NCI-H2196 treated with DMSO at 0.1 percent for 48 hours (cell line): Measurements from ENCODE around the gene IL3RA.
"Not testable (repeated sequence)": the region's sequence is repeated elsewhere in the genome, so short reads cannot be mapped to it uniquely, and the experiment has no call there.

Experiments
- DNase-seq: peaks from one replicate; lab custom pipeline; 2025; ENCODE audit not compliant: unreplicated experiment; lab: John Stamatoyannopoulos, UW

The IL3RA gene

DNA sequence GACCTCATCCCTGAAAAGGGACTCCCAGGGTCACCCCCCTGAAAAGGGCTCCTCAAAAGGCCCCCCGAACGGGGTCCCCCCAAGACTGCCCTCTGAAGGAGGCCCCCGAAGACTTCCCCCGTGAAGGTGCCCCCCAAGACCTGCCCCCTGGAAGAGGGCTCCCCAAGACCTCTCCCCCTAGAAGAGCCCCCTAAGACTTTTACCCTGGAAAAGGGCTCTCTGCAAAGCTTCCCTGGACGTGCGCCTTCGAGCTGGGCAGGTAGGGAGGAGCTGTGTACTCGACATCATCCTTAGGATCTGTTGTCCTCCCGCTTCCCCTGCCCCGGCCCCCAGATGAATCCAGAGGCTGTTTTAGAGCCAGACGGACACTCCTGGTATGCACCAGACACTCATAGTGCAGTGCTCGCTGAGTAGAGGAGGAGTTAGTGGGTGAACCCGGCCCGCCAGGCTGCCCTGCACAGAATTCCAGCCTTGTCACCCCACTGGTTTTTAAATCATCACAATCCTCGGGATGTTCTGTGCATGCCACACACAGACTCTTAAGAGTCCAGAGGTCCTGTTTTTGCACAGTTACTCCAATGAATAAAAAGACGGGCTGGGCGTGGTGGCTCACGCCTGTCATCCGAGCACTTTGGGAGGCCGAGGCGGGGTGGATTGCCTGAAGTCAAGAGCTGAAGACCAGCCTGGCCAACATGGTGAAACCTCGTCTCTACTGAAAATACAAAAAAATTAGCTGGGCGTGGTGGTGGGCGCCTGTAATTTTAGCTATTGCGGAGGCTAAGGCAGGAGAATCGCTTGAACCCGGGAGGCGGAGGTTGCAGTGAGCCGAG, 61.1 kb downstream of the IL3RA start:
- no peak for DNase-seq

DNA sequence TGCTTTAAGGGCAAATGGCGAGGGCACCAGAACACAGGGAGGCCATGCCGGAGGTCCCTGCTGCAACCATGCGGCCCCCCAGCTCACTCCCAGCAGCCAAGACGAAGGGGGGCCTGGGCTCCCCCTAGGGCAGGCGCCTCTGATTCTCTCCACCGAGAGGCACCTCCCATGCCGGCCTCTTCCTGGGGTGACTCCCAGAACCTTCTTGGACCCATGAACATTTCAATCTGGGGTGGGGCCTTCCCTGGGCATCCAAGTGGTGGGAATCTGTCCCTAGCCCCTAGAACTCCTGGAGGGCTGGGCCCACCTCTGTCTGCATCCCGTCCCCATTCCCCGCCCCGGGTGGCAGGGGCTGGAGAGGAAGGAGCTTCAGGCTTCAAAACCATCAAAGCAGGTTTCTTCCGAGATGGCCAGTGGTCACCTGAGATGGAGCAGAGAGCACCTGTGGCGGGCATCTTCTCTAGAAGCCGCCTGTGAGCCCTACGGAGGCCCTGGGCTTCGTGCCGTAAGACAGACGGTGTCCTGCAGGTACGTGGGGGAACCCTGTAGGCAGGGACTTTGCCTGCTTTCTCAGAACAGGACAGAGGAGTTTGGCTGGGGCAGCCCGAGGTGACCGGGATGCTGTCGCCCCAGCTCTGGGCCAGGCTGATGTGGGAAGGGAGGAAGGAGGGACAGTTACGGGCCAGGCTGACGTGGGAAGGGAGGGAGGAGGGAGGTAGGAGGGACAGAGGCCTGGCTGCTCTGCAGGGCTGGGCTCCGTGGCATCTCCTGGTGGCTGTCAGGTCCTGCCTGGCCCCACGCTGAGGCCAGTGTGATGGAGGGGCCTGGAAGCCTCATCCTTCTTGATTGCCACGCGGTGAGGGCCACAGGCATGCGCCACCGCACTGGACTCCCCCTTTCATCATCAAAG, 62.1 kb downstream of the IL3RA start:
- no peak for DNase-seq

DNA sequence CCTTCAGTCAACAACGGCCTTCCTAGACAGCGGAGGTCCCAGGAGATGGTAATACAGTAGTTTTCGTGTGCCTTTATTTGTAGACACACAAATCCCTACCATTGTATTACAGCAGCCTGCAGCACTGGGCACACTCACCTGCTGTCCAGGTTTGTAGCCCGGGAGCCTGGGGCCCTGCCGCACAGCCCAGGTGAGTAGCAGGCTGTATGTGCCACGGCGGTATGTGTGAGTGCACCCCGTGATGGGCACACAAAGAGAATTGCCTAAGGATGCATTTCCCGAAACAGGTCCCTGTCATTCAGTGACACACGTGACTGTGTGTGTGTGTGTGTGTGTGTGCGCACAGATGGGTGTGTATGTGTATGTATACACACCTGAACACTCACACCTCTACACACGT, 63.5 kb downstream of the IL3RA start:
- DNase-seq, result no peak

DNA sequence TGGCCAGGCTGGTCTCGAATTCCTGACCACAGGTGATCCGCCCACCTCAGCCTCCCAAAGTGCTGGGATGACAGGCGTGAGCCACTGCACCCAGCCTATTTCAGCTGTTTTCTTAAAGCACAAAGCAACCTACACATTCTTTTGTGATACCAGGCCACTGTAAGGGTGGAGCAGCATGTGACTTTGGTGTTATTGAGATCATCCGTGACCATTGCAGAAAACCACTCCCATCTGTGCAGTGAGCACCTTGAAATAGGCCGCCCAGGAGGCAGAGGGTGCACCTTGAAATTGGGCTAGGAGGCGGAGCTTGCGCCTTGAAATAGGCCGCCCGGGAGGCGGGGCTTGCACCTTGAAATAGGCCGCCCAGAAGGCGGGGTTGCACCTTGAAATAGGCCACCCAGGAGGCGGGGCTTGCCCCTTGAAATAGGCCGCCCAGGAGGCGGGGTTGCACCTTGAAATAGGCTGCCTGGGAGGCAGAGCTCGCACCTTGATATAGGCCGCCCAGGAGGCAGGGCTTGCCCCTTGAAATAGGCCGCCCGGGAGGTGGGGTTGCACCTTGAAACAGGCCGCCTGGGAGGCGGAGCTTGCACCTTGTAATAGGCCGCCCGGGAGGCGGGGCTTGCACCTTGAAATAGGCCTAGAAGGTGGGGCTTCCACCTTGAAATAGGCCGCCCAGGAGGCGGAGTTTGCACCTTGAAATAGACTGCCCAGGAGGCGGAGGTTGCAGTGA, 64.3 kb downstream of the IL3RA start:
- DNase-seq, result no peak

DNA sequence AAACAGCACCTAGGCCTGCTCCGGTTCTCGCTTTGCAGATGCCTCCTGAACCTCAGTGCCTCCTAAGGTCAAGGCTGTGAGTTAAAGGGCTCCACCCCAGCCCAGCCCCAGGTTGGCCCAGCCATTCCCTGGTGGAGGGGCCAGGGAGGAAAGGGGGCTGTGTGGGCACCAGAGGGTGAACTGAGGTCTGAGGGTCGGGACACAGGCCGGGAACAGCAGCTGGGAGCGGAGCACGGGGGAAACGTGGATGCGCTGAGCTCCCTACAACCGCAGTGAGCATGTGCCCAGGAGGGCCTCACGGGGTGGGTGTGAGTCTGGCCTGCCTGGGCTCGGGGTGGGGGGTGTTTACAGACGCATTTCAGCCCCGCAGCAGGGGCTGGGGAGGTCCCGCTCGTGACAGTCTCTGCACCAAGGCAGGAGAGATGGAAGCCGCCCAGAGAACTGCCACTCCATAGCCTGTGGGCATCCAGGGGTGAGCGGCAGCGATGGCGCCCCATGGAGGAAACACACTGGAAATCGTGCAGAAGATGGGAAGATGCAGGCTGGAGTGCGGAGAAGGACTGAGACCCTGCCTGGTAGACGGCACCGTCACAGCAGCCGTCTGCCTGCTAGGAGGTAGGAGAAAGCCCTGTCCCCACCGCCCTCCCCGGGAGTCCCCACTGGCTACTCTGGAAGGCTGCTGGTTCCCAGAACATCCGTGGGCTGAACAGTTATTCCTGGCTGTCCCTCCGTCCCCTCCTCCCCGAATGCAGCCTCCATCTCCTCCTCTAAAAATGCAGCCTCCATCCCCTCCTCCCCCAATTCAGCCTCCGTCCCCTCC, 65.2 kb downstream of the IL3RA start:
- no peak for DNase-seq

DNA sequence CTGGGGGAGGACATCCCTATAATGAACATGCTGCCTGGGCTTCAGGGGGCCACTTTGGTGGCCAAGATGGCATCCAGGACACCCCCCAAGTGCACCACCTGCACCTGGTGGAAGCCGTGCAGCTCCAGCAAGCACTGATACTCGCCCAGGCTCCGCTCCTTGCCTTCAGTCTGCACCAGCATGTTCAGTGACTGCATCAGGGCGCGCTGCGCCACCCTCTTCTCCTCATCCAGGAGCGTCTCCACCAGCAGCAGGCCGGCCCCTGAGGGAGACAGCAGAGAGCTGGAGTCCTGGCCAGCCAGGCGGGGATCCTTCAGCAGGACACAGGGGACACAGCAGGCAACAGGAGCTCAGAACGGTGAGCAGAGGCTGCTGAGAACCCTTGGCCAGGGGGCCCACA, 66.6 kb downstream of the IL3RA start:
- no peak for DNase-seq

DNA sequence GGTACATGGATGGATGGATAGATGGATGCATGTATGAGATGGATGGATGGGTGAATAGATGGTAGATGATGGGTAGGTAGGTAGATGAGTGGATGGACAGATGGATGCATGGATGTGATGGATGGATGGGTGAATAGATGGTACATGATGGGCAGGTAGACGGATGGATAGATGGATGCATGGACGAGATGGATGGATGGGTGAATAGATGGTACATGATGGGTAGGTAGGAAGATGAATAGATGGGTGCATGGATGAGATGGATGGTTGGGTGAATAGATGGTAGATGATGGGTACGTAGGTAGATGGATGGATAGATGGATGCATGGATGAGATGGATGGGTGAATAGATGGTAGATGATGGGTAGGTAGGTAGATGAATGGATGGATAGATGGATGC, 67.3 kb downstream of the IL3RA start:
- DNase-seq, result not testable (repeated sequence)

DNA sequence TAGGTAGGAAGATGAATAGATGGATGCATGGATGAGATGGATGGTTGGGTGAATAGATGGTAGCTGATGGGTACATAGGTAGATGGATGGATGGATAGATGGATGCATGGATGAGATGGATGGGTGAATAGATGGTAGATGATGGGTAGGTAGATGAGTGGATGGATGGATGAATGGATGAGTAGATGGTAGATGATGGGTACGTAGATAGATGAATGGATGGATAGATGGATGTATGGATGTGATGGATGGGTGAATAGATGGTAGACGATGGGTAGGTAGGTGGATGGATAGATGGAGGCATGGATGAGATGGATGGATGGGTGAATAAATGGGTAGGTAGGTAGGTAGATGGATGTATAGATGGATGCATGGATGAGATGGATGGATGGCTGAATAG, 69.2 kb downstream of the IL3RA start:
- not testable (repeated sequence) for DNase-seq

DNA sequence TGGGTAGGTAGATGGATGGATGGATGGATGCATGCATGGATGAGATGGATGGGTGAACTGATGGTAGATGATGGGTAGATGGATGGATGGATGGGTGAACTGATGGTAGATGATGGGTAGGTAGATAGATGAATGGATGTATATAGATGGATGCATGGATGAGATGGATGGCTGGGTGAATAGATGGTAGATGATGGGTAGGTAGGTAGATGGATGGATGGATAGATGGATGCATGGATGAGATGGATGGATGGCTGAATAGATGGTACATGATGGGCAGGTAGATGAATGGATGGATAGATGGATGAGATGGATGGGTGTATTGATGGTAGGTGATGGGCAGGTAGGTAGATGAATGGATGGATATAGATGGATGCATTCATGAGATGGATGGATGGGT, 70.5 kb downstream of the IL3RA start:
- DNase-seq, result no peak

DNA sequence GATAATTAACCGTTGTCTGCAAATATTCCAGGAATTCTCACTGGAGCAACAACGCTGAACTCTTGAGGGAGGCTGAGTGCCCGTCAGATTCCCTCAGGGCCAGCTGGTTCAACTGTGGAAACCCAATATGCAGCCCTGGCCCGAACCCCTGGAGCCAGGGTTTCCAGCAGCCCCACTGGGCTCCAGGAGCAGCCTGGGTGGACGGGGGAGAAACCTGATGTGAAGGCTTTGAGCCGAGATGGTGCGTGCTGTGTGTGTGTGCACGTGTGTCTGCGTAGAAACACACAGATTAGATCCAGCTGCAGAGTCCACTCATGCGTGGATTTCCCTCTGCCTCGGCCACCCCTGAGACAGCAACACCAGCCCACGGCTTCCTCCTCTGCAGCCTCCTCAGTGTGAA, 74.7 kb downstream of the IL3RA start:
- no peak for DNase-seq

DNA sequence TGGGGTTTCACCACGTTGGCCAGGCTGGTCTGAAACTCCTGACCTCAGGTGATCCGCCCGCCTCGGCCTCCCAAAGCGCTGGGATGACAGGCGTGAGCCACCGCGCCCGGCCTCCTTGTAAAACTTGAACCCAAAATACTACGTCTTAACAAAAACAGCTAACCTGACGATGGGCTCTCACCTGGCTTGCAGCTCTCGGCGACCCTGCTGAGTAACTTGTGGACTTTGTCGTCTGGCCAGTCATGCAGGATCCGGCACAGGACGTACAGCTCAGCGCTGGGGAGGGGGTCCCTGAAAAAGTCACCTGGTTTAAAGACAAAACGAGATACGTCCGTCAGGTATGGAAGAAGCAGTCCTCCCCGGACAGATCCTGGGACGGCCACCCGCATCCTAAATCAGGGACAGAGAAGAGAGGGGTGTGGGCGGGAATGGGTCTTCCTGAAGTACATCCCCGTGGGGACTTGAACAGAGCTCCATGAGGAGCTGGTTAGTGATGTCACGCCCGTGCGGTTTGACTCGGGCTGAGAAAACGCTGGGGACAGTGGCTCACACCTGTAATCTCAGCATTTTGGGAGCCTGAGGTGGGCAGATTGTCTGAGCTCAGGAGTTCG, 76.1 kb downstream of the IL3RA start:
- DNase-seq, result no peak

DNA sequence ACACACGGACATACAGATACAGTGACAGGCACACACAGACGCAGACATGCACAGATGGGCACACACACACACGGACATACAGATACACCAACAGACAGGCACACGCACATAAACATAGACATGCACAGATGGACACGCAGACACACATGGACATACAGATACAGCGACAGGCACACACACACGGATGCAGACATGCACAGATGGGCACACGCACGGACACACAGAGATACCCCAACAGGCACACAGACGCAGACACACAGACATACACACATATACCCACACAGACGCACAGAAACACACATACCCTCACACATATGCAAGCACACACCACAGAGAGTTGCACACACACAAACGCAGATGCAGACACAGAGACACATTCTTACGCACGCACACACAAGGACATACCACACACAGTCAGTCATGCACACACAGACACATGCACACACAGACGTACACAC, 79.8 kb downstream of the IL3RA start:
- DNase-seq, result no peak

DNA sequence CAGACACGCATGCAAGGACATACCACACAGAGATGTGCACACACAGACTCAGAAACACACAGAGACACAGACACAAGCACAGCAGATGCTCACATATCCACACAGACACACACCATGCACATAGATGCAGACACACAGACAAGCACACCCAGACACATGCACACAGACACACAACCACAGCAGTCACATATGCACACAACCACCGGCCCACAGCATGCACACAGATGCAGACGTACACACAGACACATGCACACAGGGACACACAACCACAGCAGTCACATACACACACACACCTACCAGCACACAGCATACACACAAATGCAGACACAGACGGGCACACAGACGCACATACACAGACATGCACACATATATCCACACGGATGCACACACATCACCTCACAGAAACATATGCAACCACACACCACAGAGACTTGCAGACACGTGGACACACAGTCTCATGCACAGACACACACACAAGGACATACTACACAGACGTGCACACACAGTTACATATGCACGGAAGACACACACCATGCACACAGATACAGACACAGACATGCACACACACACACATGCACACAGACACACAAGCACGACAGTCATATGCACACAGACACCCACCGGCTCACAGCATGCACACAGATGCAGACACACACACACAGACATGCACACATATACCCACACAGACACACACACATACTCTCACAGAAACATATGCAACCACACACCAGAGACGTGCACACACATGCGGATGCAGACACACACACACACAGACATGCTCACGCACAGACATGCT, 80.6 kb downstream of the IL3RA start:
- DNase-seq, result no peak

DNA sequence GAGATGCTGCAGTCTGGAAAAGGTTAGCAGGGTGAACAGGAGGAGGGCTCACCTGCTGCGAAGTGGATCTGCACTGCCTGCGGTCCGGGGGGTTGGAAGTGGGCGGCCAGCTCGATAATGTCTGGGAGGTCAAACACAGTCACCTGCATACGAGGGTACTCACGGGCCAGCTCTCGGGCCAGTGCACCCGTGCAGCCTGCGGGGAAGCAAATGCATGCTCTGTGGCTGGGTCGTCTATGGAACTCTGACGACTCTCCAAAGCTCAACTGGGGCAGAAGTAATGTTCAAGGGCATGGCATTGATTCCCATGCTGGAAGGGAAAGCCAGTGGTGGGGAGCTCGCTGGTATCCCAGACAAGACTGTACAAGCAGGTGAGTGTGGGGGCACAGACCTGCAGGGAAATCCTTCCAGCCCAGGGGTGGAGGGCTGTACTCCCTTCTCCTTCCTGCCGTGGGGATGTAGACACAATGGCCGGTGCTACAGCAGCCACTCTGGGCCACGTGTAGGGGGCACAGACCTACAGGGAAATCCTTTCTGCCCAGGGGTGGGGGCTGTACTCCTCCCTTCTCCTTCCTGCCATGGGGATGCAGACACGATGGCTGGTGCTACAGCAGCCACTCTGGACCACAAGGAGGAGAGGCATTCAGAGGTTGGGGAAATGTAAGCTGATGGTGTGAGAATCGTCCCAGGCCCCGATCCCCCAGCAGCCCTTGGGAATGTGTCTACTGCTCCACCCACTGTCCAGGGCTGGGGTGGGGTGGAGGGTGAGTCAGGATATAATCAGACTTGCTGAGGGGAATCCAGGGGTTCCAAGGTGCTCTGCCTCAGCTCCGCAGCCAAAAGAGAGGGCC, 81.6 kb downstream of the IL3RA start:
- DNase-seq, result no peak

DNA sequence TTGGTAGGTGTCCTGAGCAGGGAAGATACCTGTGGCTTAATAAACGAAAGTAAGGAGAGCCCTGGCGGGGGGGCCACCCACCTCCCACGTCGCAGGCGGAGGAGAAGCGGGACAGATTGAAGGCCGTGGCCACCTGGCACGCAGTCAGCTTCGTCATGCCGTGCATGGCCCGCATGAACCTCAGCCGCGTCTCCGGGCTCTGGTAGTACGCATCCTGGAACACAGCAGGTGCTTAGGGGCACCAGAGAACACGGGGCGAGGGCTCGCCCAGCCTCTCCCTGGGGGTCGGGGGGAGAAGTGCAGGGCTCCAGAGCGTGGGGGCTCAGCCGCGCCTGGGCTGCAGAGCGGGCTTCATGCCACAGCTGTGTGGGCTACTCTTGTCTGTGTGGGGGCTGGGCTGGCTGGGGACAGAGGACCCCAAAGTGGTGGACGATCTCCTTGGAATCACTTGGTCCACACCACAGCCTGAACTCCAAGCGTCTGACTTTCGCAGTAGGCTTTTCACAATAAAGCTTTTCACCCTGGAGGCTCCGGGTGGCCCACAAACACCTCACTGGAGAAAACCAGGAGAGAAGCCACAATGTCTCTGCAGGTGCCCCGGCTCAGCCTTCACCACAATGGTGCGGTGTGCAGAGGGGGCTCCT, 82.4 kb downstream of the IL3RA start:
- no peak for DNase-seq

DNA sequence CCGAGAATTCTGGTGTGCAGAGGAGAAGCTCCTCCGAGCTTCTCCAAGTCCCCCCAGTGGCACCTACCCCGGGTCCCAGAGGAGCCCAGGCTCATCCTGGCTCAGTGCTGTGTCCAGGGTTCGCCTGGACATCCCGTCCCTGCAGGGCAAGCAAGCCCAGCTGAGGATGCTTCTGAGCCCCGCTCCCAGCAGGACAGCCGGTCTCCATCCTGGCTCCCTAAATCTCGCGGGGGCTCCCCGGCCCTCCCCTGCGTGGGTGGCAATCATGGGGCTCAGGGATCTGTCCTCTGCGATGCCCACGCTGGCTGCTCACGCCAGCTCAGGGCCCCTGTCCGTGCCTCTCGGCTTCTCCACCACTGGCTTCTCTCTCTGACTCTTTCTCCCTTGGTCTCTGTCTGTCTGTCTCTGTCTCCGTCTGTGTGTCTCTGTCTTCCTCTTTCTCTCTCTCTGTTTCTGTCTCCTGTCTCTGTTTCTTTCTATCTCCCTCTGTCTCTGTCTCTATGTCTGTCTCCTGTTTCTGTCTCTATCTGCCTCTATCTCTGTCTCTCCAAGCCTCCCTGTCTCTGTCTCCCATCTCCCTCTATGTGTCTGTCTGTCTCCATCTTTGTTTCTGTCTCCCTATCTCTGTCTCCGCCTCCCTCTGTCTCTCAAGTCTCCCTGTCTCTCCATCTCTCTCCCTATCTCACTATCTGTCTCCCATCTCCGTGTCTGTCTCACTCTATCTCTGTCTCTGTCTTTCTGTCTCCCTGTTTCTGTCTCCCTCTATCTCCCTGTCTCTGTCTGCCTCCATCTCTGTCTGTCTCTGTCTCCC, 83.2 kb downstream of the IL3RA start:
- no peak for DNase-seq

DNA sequence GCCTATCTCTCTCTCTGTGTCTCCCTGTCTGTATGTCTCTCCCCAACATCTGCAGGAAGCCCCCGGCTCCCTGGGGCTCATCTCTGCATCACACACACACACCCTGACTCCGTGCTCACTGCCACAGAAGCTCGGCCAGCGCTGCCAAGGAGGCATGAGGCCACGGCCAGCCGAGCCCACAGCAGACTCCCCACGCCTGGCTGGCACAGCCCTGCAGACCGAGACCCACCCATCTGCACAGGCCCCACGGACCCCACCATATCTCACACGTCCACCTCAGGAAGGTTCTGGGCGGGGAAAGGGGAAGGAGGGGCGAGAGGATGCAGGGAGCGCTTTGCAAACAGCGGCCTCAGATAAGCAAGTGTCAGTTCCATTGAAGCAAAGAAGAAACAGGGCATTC, 83.8 kb downstream of the IL3RA start:
- DNase-seq, result no peak
